ELR (cell line): ENCODE data around the gene PCDHGA3.
"Not testable (repeated sequence)": the region's sequence is repeated elsewhere in the genome, so short reads cannot be mapped to it uniquely, and the experiment has no call there.

Source experiments
- DNase-seq: peaks from one replicate; pipeline ENCODE4 v3.0.0-alpha.2; 2015; ENCODE audit warnings: low read depth

The PCDHGA3 gene

DNA sequence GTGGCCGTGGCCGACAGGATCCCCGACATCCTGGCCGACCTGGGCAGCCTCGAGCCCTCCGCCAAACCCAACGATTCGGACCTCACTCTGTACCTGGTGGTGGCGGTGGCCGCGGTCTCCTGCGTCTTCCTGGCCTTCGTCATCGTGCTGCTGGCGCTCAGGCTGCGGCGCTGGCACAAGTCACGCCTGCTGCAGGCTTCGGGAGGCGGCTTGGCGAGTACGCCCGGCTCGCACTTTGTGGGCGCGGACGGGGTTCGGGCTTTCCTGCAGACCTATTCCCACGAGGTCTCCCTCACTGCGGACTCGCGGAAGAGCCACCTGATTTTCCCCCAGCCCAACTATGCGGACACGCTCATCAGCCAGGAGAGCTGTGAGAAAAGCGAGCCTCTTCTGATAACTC, 2.4 kb downstream of the PCDHGA3 start:
- DNase-seq, result not testable (repeated sequence)

DNA sequence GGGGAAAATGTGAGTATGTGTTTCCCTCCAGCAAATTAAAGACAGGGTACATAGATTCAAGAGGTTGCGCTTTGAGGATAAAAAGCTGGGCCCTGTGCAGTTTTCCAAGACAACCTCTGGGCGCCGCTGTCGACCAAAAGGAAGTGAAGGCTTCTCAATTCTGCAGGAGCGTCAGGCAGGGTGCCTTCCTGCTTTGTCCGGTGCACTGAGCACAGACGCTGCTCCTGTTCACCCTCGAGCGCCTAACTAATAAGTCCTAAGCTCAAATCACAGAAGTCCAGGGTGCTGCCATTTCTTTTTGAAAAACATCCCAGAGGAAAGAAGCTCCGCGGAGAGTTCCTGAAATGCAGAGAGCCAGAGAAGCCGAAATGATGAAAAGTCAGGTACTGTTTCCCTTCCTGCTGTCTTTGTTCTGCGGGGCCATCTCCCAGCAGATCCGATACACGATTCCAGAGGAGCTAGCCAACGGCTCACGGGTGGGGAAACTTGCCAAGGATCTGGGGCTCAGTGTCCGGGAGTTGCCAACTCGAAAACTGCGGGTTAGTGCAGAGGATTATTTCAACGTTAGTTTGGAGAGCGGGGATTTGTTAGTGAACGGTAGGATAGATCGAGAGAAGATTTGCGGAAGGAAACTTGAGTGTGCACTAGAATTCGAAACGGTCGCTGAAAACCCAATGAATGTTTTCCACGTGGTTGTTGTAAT, 6.4 kb downstream of the PCDHGA3 start, which contains the start of gene PCDHGB1:
Gene PCDHGB1 (plus strand): TSS at position 183 of the 703 bp plus-strand sequence. CDS start 162 bp downstream, at position 345.
- peak; percentile 76 for DNase-seq

DNA sequence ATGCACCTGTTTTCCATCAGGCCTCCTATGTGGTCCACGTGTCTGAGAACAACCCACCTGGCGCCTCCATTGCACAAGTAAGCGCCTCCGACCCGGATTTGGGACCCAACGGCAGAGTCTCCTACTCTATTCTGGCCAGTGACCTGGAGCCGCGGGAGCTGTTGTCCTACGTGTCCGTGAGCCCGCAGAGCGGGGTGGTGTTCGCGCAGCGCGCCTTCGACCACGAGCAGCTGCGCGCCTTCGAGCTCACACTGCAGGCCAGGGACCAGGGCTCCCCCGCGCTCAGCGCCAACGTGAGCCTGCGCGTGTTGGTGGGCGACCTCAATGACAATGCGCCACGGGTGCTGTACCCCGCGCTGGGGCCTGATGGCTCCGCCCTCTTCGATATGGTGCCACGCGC, 8.0 kb downstream of the PCDHGA3 start:
- no peak for DNase-seq

DNA sequence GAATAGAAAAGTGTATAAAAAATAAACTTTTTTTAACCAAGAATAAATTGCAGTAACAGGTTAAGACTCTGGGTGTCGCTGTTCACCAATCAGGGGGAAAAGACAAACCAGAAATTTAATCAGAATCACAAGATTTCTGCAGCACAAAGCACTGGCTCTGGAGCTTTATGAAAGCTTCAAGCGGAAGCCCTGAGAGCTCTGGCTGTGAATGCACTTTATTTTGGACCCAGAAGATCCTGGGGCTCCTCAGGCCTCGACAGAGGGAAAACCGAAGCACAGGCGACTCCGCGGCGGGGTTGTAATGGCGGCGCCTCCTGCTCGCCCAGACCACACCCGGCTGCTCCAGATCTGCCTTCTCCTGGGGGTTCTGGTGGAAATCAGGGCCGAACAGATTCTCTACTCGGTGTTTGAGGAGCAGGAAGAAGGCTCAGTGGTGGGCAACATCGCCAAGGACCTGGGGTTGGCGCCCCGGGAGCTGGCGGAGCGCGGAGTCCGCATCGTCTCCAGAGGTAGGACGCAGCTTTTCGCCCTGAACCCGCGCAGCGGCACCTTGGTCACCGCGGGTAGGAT, 11.4 kb downstream of the PCDHGA3 start, which contains the start of gene PCDHGA4:
Gene PCDHGA4 (plus strand): TSS at position 122 of the 570 bp plus-strand sequence. CDS start 87 bp downstream, at position 209.
- peak; percentile 39 for DNase-seq

DNA sequence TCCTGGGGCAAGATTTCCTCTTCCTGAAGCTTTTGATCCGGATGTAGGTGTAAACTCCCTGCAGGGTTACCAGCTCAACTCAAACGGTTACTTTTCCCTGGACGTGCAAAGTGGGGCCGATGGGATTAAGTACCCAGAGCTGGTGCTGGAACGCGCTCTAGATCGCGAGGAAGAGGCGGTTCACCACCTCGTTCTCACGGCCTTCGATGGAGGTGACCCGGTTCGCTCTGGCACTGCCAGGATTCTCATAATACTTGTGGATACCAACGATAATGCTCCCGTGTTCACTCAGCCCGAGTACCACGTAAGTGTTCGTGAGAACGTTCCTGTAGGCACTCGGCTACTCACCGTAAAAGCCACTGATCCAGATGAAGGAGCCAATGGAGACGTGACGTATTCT, 12.0 kb downstream of the PCDHGA3 start:
- DNase-seq, result no peak

DNA sequence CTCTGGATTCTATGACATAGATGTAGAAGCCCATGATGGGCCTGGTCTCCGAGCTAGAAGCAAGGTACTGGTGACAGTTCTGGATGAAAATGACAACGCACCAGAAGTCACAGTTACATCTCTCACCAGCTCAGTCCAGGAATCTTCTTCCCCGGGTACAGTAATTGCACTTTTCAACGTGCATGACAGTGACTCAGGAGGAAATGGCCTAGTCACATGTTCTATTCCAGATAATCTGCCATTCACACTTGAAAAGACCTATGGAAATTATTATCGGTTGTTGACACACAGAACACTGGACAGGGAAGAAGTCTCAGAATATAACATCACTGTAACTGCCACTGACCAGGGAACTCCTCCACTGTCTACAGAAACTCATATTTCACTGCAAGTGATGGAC, 12.5 kb downstream of the PCDHGA3 start:
- no peak for DNase-seq

DNA sequence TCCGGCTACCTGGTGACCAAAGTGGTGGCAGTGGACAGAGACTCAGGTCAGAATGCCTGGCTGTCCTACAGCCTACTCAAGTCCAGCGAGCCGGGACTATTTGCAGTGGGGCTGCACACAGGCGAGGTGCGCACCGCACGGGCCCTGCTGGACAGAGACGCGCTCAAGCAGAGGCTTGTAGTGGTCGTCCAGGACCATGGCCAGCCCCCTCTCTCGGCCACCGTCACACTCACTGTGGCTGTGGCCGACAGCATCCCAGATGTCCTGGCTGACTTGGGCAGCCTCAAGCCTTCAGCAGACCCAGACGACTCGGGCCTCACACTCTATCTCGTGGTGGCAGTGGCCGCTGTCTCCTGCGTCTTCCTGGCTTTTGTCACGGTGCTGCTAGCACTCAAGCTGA, 13.3 kb downstream of the PCDHGA3 start:
- no peak for DNase-seq

DNA sequence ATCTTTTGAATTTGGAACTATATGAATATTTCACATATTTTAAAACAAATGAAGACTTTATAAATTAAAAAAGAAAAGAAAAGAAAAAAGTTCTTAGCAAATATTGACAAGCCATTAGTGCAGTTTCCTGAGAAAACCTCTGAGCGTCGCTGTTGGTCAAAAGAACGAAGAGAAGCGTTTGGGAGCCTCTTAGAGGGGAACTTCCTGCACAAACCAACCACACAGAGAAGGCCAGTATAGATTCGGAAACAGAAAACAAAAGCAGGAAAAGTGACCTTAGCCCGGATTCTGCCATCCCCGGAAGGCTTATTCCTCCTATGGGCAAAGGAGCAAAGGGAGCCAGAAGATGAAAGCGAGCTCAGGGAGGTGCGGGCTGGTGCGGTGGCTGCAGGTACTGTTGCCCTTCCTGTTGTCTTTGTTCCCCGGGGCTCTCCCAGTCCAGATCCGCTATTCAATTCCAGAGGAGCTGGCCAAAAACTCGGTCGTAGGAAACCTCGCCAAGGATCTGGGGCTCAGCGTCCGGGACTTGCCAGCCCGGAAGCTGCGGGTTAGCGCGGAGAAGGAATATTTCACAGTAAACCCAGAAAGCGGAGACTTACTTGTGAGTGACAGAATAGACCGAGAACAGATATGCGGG, 16.3 kb downstream of the PCDHGA3 start, which contains the start of gene PCDHGB2:
Gene PCDHGB2 (plus strand): TSS at position 205 of the 637 bp plus-strand sequence. CDS start 142 bp downstream, at position 347.
- peak; percentile 76 for DNase-seq

DNA sequence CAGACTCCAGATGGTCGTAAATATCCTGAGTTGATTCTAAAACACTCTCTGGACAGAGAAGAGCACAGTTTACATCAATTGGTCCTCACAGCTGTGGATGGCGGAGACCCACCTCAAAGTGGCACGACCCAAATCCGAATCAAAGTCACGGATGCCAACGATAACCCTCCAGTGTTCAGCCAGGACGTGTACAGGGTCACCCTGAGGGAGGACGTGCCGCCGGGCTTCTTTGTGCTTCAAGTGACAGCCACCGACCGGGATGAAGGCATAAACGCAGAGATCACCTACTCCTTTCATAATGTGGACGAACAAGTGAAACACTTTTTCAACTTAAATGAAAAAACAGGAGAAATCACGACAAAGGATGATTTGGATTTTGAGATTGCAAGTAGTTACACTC, 17.1 kb downstream of the PCDHGA3 start:
- DNase-seq, result no peak

DNA sequence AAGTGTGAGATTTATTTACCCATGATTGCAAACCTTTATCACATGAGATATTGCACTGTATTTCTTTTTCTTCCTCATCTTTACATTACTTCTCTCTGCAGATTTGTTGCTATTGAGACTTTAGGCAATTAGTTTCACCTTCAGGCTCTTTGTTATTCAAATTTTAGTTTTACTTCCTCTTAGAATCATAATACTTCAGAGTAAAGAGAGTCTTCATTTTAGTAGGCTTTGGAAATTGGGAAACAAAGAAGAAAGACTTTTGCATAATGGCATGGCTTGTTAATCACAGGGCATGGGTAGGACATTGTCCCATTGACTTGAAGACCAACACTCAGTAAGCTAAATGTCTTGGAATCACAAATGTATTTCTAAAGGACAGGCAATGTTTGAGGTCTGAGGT, 19.1 kb downstream of the PCDHGA3 start:
- DNase-seq, result no peak

DNA sequence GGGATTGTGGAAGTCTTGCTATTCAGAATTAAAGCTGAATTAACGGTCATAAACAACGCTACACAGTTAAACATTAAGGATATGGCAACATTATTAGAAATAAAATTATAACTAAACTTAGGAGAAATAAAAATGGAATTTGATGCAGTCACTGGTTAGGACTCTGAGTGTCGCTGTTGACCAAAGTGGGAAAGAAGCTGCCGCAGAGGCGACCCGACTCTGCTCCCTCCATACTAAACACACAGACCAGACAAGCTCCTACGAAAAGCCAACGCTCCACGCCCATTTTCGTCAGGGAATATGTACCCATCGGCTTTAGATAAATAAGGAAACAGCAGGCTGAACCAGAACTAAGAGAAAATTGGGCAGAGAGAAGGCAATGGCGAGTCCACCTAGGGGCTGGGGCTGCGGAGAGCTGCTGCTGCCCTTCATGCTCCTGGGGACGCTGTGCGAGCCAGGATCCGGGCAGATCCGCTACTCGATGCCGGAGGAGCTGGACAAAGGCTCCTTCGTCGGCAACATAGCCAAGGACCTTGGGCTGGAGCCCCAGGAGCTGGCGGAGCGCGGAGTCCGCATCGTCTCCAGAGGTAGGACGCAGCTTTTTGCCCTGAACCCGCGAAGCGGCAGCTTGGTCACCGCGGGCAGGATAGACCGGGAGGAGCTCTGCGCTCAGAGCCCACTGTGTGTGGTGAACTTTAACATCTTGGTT, 20.5 kb downstream of the PCDHGA3 start, which contains the start of gene PCDHGA5:
Gene PCDHGA5 (plus strand): TSS at position 211 of the 709 bp plus-strand sequence. CDS start 169 bp downstream, at position 380.
- DNase-seq, result peak; percentile 18

DNA sequence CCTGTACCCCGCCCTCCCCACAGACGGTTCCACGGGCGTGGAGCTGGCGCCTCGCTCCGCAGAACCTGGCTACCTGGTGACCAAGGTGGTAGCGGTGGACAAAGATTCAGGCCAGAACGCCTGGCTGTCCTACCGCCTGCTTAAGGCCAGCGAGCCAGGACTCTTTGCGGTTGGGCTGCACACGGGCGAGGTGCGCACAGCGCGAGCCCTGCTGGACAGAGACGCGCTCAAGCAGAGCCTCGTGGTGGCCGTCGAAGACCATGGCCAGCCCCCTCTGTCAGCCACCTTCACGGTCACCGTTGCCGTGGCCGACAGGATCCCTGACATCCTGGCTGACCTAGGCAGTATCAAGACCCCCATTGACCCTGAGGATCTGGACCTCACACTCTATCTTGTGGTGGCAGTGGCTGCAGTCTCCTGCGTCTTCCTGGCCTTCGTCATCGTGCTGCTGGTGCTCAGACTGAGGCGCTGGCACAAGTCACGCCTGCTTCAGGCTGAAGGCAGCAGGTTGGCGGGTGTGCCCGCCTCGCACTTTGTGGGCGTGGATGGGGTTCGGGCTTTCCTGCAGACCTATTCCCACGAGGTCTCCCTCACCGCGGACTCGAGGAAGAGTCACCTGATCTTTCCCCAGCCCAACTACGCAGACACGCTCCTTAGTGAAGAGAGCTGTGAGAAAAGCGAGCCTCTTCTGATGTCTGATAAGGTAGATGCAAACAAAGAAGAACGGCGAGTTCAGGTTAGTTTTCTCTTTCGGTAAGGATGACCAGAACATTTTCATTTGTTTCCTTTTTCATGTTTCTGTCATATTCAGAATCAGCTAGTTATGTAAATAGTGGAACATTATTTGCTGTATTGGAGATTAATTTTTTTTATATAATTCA, 22.6 kb downstream of the PCDHGA3 start:
- no peak for DNase-seq

DNA sequence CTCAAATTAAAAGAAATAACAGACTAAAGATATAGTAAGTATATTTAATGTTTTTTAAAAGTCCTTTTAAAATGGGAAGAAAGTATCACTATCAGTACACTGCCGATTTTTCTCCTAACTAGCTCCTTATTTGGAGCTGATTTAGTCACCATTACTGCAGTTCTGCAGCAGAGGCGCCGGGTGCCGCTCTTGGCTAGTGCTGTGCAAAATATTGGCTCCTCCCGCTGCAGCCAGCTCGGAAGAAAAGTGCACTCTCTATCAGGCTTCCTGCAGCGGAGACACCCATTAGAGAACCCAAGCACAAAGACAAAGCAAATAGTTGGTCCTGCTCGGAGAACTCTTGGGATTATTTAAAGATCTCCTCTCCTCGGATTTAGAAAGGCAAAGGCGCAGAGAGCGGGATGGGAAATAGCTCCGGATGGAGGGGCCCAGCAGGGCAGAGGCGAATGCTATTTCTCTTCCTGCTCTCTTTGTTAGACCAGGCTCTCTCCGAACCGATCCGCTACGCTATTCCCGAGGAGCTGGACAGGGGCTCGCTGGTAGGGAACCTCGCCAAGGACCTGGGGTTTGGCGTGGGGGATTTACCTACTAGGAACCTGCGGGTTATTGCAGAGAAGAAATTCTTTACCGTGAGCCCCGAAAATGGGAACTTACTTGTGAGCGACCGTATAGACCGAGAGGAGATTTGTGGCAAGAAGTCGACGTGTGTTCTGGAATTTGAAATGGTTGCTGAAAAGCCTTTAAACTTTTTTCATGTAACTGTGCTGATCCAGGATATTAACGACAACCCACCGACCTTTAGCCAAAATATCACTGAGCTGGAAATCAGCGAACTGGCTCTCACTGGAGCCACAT, 26.6 kb downstream of the PCDHGA3 start, which contains the start of gene PCDHGB3:
Gene PCDHGB3 (plus strand): TSS at position 249 of the 855 bp plus-strand sequence. CDS start 153 bp downstream, at position 402.
- peak; percentile 79 for DNase-seq

DNA sequence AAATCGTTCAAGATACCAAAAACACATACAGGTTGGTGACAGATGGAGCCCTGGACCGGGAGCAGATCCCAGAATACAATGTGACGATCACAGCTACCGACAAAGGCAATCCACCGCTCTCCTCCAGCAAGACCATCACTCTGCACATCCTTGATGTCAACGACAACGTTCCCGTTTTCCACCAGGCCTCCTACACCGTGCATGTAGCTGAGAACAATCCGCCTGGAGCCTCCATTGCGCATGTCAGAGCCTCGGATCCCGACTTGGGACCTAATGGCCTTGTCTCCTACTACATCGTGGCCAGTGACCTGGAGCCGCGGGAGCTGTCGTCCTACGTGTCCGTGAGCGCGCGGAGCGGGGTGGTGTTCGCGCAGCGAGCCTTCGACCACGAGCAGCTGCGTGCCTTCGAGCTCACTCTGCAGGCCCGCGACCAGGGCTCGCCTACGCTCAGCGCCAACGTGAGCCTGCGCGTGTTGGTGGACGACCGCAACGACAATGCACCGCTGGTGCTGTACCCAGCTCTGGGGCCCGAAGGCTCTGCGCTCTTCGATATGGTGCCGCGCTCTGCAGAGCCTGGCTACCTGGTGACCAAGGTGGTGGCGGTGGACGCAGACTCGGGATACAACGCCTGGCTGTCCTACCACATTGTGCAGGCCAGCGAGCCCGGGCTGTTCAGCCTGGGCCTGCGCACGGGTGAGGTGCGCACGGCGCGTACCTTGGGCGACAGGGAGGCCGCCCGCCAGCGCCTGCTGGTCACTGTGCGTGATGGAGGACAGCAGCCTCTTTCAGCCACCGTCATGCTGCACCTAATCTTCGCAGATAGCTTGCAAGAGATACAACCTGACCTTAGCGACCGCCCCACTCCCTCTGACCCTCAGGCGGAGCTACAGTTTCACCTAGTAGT, 28.2 kb downstream of the PCDHGA3 start:
- no peak for DNase-seq

DNA sequence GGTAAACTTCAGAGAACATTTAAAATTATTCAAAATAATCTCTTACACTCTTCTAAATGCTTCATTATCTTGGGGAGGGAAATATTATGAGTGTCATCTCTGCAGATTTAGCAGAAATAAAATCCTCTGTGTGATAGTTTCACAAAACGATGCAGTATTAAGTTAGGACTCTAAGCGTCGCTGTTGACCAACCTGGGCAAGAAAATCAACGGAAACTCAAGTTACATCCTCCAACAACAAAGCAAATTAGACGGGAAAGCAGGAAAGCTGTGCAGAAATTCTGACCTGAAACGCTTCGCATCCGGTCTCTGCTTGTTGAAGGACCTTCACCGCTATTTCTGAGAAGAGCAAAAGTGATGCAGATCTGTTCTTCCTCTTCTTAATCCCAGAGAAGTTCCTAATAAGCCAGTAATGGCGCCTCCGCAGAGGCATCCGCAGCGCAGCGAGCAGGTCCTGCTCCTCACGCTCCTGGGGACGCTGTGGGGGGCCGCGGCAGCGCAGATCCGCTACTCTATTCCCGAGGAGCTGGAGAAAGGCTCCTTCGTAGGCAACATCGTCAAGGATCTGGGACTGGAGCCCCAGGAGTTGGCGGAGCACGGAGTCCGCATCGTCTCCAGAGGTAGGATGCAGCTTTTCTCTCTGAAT, 30.2 kb downstream of the PCDHGA3 start, which contains the start of gene PCDHGA6:
Gene PCDHGA6 (plus strand): TSS at position 219 of the 645 bp plus-strand sequence. CDS start 193 bp downstream, at position 412.
- DNase-seq, result peak; percentile 57

DNA sequence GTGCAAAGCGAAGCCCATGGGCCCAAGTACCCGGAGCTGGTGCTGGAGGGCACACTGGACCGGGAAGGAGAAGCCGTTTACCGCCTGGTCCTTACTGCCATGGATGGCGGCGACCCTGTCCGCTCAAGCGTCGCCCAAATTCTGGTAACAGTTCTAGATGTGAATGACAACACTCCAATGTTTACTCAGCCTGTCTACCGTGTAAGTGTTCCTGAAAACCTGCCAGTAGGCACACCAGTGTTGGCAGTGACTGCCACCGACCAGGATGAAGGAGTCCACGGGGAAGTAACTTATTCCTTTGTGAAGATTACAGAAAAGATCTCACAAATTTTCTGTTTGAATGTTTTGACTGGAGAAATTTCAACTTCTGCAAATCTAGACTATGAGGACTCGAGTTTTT, 31.0 kb downstream of the PCDHGA3 start:
- DNase-seq, result no peak

DNA sequence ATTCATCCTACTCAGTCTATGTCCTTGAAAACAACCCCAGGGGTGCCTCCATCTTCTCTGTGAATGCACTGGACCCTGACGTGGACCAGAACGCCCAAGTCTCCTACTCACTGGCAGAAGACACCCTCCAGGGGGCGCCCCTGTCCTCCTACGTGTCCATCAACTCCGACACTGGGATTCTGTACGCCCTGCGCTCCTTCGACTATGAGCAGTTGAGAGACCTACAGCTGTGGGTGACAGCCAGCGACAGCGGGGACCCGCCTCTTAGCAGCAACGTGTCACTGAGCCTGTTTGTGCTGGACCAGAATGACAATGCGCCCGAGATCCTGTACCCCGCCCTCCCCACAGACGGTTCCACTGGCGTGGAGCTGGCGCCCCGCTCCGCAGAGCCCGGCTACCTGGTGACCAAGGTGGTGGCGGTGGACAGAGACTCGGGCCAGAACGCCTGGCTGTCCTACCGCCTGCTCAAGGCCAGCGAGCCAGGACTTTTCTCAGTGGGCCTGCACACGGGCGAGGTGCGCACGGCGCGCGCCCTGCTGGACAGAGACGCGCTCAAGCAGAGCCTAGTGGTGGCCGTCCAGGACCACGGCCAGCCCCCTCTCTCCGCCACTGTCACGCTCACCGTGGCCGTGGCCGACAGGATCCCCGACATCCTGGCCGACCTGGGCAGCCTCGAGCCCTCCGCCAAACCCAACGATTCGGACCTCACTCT, 32.0 kb downstream of the PCDHGA3 start:
- not testable (repeated sequence) for DNase-seq
